Upper lobe of left lung (tissue), 4 donors: ENCODE measurements around the gene HBQ1.

ENCODE experiments used
- CTCF ChIP-seq, 6 experiments: fragments of 450-650 bp in 4 of 6; fragments of 200-600 bp in 2 of 6; sonication (generic) in 2 of 6; IDR thresholded peaks; one replicate each; pipeline ENCODE4 v1.5.1; 2016 to 2019; ENCODE audit warnings: antibody characterized with exemption in 6 of 6
- POLR2A ChIP-seq, 4 donors: fragments of 450-650 bp; IDR thresholded peaks; one replicate each; pipeline ENCODE4 v1.5.1; 2016 to 2017; ENCODE audit warnings: antibody characterized with exemption in 4 of 4, mild to moderate bottlenecking in 2 of 4
- POLR2AphosphoS5 ChIP-seq, 2 donors: sonication (generic); formaldehyde crosslinking; IDR thresholded peaks; one replicate each; pipeline ENCODE4 v1.5.1; 2017; ENCODE audit warnings: antibody characterized with exemption in 2 of 2

- no peak for TF ChIP-seq CTCF (IDR thresholded peaks at IDR 0.05)
- TF ChIP-seq POLR2A (IDR thresholded peaks at IDR 0.05): no peak
- TF ChIP-seq POLR2AphosphoS5 (IDR thresholded peaks at IDR 0.05): no peak
Observed at GRCh38 chr16:138049-138417, 42.2 kb upstream of the HBQ1 start.
